ENCODE data around the gene GALNT10.

DNA sequence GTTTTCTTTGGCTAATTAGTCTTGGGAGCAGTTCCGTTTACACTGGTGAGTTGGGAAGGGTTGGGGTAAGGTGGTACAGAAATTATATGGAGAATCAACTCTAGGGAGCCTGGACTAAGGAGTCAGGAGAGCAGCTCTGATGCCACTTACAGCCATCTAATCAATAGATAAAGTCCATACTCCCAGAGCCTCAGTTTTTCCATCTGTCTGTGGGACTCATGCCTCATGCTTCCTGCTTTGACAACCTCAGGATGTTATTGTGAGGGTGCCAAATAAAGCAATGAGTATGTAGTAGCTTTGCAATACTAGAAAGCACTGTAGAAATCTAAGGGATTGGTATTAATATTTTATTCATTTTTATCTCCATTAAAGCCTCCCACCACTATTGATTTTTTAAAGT is 105.0 kb downstream of the GALNT10 start:
- TF ChIP-seq RELA (CRISPR knock-in tag; IDR thresholded peaks at IDR 0.05; ENCODE audit: borderline replicate concordance), result no peak
- TF ChIP-seq CBFB (CRISPR knock-in tag; IDR thresholded peaks at IDR 0.05; ENCODE audit: low read depth), result no peak

Data from WTC11 (cell line).